ENCODE data around the gene MARCO.
"Not testable (repeated sequence)": the region's sequence is repeated elsewhere in the genome, so short reads cannot be mapped to it uniquely, and the experiment has no call there.

Gene MARCO

GRCh38 chr2:118943286-118943685 lies 1.3 kb downstream of the MARCO start:
- no peak overlapping the region for H3K4me2 ChIP-seq (ENCODE audit: low read length)
- no peaks in the 10 kb centered on the region for H3K4me1 ChIP-seq (ENCODE audit: insufficient read depth, low read length, severe bottlenecking)
- H3K9ac ChIP-seq (ENCODE audit: low read length): no peak overlapping the region
- no peaks in the 10 kb centered on the region for H3F3A ChIP-seq (ENCODE audit: insufficient read depth, low read length)
- H3K27me3 ChIP-seq (ENCODE audit: insufficient read depth, low read length): no peaks in the 10 kb centered on the region
- no peak overlapping the region for H2AFZ ChIP-seq (ENCODE audit: low read length)
- no peaks in the 10 kb centered on the region for H3K9me2 ChIP-seq (ENCODE audit: low read depth, low read length)
- no peaks in the 10 kb centered on the region for H4K20me1 ChIP-seq (ENCODE audit: insufficient read depth, low read length)
- H3K27ac ChIP-seq (ENCODE audit: low read depth, low read length, poor library complexity, severe bottlenecking): no peak overlapping the region
- H3K79me2 ChIP-seq (ENCODE audit: insufficient read depth, low read length): no peaks in the 10 kb centered on the region
- no peak overlapping the region for H3K4me3 ChIP-seq (ENCODE audit: low read depth, low read length, poor library complexity, severe bottlenecking)
- H3K9me3 ChIP-seq (ENCODE audit: low read length): no peaks in the 10 kb centered on the region
- TF ChIP-seq, protein P1, sequence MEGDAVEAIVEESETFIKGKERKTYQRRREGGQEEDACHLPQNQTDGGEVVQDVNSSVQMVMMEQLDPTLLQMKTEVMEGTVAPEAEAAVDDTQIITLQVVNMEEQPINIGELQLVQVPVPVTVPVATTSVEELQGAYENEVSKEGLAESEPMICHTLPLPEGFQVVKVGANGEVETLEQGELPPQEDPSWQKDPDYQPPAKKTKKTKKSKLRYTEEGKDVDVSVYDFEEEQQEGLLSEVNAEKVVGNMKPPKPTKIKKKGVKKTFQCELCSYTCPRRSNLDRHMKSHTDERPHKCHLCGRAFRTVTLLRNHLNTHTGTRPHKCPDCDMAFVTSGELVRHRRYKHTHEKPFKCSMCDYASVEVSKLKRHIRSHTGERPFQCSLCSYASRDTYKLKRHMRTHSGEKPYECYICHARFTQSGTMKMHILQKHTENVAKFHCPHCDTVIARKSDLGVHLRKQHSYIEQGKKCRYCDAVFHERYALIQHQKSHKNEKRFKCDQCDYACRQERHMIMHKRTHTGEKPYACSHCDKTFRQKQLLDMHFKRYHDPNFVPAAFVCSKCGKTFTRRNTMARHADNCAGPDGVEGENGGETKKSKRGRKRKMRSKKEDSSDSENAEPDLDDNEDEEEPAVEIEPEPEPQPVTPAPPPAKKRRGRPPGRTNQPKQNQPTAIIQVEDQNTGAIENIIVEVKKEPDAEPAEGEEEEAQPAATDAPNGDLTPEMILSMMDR (IDR thresholded peaks at IDR 0.05; ENCODE audit: low read length): no peak
- no peak for TF ChIP-seq EZH2 (IDR thresholded peaks at IDR 0.05; ENCODE audit: borderline replicate concordance, low read length)
- H3K36me3 ChIP-seq (ENCODE audit: insufficient read depth, low read length): no peaks in the 10 kb centered on the region

DNA sequence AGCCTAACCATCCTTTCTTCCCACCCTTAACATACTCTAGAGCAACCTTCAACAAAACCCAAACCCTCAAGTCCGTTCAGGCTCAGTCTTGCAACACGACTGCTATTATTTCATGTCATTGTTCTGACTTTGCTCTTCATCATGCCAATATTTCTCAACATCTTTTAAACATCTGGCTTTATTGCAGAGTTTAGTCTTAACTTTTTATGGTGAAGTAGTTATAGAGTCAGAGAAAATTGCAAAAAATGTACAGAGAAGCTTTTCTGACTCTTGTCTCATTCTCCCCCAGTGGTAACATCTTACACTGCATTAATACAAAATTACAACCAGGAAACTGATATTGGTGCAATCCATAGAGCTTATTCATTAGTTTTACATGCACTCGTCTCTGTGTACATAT lies 3.9 kb downstream of the MARCO start:
- no peak overlapping the region for H3K4me3 ChIP-seq (ENCODE audit: low read depth, low read length, poor library complexity, severe bottlenecking)
- no peaks in the 10 kb centered on the region for H3K9me3 ChIP-seq (ENCODE audit: low read length)
- no peak overlapping the region for H3K4me2 ChIP-seq (ENCODE audit: low read length)
- H4K20me1 ChIP-seq (ENCODE audit: insufficient read depth, low read length): no peaks in the 10 kb centered on the region
- no peaks in the 10 kb centered on the region for H3K9me2 ChIP-seq (ENCODE audit: low read depth, low read length)
- no peaks in the 10 kb centered on the region for H3F3A ChIP-seq (ENCODE audit: insufficient read depth, low read length)
- no peaks in the 10 kb centered on the region for H3K36me3 ChIP-seq (ENCODE audit: insufficient read depth, low read length)
- H3K4me1 ChIP-seq (ENCODE audit: insufficient read depth, low read length, severe bottlenecking): no peaks in the 10 kb centered on the region
- H2AFZ ChIP-seq (ENCODE audit: low read length): no peak overlapping the region
- H3K27ac ChIP-seq (ENCODE audit: low read depth, low read length, poor library complexity, severe bottlenecking): no peak overlapping the region
- no peaks in the 10 kb centered on the region for H3K79me2 ChIP-seq (ENCODE audit: insufficient read depth, low read length)
- TF ChIP-seq EZH2 (IDR thresholded peaks at IDR 0.05; ENCODE audit: borderline replicate concordance, low read length): no peak
- TF ChIP-seq, protein P1 (IDR thresholded peaks at IDR 0.05; ENCODE audit: low read length): no peak
- no peaks in the 10 kb centered on the region for H3K27me3 ChIP-seq (ENCODE audit: insufficient read depth, low read length)
- no peak overlapping the region for H3K9ac ChIP-seq (ENCODE audit: low read length)

DNA sequence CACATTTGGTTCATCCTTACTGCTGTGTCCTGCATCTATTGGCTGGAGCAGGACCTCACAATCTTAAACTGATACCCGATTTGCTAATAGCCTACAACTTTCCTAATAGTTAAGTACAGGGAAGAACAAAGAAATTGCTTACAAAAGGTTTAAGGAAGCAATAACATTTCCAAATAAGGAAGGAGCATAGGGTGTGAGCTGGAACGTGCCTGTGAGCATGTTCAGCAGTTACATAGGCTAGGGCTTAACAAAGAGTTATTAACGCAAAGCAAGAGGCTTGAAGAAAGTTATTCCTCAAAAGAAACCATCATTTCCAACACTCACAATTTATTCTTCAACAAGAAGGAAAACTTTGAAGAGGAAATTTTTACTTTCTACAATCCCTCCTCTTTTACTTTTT lies 6.3 kb downstream of the MARCO start:
- H3K9ac ChIP-seq (ENCODE audit: low read length); H3F3A ChIP-seq (ENCODE audit: insufficient read depth, low read length); H3K27me3 ChIP-seq (ENCODE audit: insufficient read depth, low read length); H3K79me2 ChIP-seq (ENCODE audit: insufficient read depth, low read length); H3K4me3 ChIP-seq (ENCODE audit: low read depth, low read length, poor library complexity, severe bottlenecking); H2AFZ ChIP-seq (ENCODE audit: low read length); H4K20me1 ChIP-seq (ENCODE audit: insufficient read depth, low read length); H3K4me1 ChIP-seq (ENCODE audit: insufficient read depth, low read length, severe bottlenecking); H3K4me2 ChIP-seq (ENCODE audit: low read length); H3K9me2 ChIP-seq (ENCODE audit: low read depth, low read length); H3K9me3 ChIP-seq (ENCODE audit: low read length); H3K36me3 ChIP-seq (ENCODE audit: insufficient read depth, low read length); H3K27ac ChIP-seq (ENCODE audit: low read depth, low read length, poor library complexity, severe bottlenecking): not testable (repeated sequence)

DNA sequence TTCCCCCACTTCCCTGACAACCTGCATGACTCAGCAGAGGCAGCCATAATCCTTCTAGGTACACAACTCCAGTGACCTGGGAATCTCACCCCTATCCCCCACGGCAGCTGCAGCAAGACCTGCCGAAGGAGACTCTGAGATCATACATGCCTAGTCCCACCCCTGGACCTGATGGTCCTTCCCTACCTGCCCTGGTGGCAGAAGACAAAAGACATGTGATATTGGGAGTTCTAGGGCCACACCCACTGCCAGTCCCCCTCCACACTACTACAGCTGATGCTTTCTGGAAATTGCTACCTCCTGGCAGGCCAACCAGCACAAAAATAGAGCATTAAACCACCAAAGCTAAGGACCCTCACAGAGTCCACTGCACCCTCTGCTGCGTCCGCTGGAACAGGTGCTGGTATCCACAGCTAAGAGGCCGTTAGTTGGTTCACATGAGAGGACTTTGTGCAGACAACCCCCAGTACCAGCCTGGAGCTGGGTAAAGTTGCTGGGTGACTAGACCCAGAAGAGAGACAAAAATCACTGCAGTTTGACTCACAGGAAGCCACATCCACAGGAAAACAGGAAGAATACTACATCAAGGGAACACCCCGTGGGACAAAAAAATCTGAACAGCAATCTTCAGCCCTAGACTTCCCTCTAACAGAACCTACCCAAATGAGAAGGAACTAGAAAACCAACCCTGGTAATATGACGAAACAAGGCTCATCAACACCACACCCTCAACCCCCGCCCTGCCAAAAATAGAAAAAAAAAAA lies 12.5 kb downstream of the MARCO start:
- no peak for TF ChIP-seq EZH2 (IDR thresholded peaks at IDR 0.05; ENCODE audit: borderline replicate concordance, low read length)
- TF ChIP-seq, protein P1 (IDR thresholded peaks at IDR 0.05; ENCODE audit: low read length): no peak
- Histone ChIP-seq H3K9me2 (ENCODE audit: low read depth, low read length) (no peaks in the 10 kb centered on the region), H3K4me1 (ENCODE audit: insufficient read depth, low read length, severe bottlenecking) (no peaks in the 10 kb centered on the region), H3K4me2 (ENCODE audit: low read length) (no peak overlapping the region), H4K20me1 (ENCODE audit: insufficient read depth, low read length) (no peaks in the 10 kb centered on the region), H3K9me3 (ENCODE audit: low read length) (no peaks in the 10 kb centered on the region), H3K4me3 (ENCODE audit: low read depth, low read length, poor library complexity, severe bottlenecking) (no peak overlapping the region), H3K79me2 (ENCODE audit: insufficient read depth, low read length) (no peaks in the 10 kb centered on the region), H2AFZ (ENCODE audit: low read length) (no peak overlapping the region), H3K9ac (ENCODE audit: low read length) (no peak overlapping the region), H3K36me3 (ENCODE audit: insufficient read depth, low read length) (no peaks in the 10 kb centered on the region), H3K27me3 (ENCODE audit: insufficient read depth, low read length) (no peaks in the 10 kb centered on the region), H3K27ac (ENCODE audit: low read depth, low read length, poor library complexity, severe bottlenecking) (no peak overlapping the region), H3F3A (ENCODE audit: insufficient read depth, low read length) (no peaks in the 10 kb centered on the region)

Data from OCI-LY1 (cell line).